Measurements from ENCODE around the gene UGT1A9.
"Not testable (repeated sequence)": the region's sequence is repeated elsewhere in the genome, so short reads cannot be mapped to it uniquely, and the experiment has no call there.

UGT1A9 gene

DNA sequence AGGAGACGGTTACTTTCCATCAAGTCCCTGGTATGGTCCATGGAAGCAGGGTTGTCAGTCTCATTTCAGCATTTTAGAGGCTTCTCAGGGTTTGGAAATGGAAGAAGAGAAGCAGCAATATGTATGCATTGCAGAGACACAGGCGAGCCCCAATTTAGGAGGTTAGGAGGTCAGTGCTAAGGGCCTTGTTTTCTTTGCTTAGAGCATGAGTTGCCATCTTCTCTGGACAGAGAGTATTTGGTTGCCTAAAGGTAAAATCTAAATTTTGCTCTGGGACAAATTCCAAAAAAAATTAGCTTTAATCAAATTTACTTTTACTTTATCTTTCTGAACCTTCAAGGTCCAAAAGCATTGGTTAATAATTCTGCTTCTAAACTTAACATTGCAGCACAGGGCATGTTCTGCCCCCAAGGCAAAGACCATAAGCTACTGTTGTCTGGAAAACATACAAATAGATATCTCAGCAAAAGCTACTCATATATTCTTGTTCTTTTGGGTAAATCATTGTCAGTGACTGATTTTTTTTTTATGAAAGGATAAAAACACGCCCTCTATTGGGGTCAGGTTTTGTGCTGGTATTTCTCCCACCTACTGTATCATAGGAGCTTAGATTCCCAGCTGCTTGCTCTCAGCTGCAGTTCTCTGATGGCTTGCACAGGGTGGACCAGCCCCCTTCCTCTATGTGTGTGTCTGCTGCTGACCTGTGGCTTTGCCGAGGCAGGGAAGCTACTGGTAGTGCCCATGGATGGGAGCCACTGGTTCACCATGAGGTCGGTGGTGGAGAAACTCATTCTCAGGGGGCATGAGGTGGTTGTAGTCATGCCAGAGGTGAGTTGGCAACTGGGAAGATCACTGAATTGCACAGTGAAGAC, at the start of gene UGT1A9:
Gene UGT1A9 (plus strand): TSS at position 609 of the 872 bp plus-strand sequence. CDS start 37 bp downstream, at position 646.
- DNase-seq (ENCODE audit: low spot score) = no peak

DNA sequence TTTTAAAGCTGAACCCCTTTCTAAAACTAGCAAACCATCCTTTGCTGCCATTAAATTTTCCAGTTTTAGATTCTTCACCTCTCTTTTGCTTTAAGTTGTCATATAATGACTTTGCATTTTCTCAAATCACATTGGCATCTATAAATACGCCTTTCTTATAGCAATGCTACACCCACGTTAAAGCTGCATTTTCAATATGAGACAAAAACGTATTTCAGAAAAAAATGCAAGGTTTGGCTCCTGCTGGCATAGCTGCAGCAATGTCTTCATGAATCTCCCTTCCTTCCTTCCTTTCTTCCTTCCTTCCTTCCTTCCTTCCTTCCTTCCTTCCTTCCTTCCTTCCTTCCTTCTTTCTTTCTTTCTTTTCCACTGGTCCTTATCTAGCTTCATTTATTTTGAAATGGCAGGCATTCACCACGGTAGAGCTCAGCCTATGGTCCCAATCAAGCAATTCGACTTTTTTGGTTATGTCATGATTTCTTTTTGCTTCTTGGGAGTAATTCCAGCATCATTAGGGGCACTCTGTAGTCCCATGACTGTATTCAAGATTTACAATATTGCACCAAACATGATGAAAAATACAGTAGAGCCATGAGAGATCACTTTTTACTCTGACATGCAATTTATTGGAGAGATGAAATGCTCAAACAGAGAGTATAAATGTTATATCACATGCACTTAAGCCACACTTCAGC, 44.2 kb upstream of the UGT1A9 start:
- DNase-seq (ENCODE audit: low spot score) = no peak

DNA sequence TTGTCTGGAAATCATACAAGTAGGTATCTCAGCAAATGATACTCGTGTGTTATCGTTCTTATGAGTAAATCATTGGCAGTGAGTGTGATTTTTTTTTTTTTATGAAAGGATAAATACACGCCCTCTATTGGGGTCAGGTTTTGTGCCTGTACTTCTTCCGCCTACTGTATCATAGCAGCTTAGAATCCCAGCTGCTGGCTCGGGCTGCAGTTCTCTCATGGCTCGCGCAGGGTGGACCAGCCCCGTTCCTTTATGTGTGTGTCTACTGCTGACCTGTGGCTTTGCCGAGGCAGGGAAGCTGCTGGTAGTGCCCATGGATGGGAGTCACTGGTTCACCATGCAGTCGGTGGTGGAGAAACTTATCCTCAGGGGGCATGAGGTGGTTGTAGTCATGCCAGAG, 35.4 kb upstream of the UGT1A9 start, which contains the start of gene UGT1A10:
Gene UGT1A10 (plus strand): TSS at position 143 of the 400 bp plus-strand sequence. CDS start 75 bp downstream, at position 218.
- not testable (repeated sequence) for DNase-seq (ENCODE audit: low spot score)

DNA sequence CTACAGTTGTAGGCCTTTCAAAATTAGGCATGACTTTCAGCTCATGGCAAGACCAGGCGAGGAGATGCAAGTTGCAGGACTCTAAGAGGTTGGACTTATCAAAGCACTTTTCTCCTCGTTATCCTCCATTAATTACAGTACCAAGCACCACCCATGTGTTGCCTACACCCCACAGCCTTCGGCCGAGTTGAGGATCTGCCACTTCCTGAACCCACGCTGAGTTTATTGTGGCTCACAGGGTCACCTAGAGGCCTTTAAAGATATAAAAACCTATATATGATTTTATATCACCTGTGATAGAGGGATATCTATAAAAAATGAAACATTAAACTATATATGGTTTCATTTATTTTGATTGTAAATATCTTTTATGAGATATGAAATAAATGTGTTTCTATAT, 32.9 kb upstream of the UGT1A9 start:
- DNase-seq (ENCODE audit: low spot score) = no peak

DNA sequence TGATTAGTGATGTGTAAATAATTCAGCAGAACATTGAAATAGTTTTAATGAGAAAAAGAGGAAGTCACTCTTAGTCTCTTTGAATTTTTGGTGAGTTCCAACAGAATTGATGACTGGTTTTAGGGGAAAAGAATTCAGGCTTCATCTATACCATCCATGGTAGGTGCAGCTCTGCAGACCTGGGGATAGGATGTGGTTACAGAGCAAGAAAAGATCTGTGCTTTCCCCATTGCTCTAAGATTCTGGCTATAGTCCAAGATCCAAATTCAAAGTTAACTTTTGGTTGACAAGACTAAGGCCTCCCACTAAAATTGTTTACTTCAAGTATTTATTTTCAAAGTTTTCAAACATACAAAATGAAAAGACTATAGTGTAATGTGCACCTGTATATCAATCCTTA, 31.8 kb upstream of the UGT1A9 start:
- no peak for DNase-seq (ENCODE audit: low spot score)

DNA sequence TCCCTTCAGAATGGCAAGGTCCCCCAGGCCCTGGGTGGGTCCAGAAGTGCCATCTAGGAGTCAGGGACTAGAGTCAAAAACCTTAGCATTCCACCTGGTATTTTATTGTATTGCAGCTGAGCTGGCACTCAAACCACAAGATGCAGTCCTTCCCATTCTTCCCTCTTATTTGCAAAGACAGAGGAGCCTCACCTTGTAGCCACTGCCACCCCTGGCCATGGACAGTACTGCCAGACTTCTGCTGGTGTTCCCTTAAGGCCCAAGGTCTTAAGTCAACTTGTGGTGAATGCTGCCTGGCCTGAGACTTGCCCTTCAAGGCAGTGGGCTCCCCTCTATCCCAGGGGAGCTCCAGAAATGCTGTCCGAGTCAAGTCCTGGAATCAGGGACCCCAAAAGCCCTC, 28.6 kb upstream of the UGT1A9 start:
- DNase-seq (ENCODE audit: low spot score) = peak; percentile 11

DNA sequence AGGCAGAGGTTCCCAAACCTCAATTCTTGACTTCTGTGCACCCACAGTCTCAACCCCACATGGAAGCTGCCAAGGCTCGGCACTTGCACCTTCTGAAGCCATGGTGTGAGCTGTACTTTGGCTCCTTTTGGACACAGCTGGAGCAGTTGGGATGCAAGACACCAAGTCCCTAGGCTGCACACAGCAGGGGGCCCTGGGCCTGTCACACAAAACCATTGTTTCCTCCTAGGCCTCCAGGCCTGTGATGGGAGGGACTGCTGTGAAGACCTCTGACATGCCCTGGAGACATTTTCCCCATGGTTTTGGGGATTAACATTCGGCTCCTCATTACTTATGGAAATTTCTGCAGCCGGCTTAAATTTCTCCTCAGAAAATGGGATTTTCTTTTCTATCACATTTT, 25.7 kb upstream of the UGT1A9 start:
- not testable (repeated sequence) for DNase-seq (ENCODE audit: low spot score)

DNA sequence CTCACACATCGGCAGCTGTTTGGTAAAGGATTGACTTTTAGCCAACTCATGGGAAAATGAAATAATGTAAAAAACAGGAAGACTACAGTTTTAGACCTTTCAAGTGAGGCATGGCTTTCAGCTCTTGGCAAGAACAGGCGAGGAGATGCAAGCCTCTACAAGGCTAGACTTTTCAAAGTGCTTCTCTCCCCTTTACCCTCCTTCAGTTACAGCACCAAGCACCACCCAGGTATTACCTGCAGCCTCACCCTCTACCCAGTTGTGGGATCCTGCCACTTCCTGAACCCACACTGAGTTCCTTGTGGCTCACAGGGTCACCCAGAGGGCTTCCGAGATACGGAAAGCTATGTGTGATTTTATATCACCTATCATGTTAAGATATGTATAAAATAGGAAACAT, 20.7 kb upstream of the UGT1A9 start:
- DNase-seq (ENCODE audit: low spot score) = no peak

DNA sequence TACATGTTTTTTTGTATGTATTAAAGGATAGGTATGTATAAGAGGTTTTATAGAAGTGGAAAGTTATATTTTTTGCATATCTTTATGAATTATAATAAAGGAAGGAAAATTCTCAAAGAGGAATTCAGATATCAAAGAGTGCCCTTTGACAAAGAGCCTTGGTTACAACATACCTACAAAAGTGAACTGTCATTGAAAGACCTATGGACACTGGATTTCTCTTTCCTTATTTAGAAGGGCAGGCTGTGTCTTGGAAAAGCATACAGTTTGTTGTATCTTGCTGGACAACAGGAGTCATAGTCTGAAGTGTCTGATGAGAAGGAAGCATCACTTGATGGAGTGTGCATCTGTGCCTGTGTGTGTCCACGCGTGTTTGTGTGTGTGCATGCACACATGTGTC, 20.3 kb upstream of the UGT1A9 start:
- DNase-seq (ENCODE audit: low spot score) = no peak

DNA sequence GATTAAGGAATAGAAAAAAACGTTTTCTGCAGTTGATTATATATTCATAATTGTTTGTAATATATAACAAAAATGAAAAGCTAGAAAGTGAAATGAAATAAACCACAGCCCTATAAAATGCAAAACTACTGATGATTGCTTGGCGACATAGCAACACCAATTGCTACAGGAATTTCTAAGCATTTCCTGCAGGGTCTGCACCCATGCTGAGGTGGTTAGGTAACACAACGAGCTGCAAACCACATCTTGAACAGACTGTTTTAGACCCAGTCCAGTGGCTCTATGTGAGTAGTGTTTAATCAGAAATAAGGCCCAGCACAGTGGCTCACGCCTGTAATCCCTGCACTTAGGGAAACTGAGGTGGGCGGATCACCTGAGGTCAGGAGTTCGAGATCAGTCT, 17.2 kb upstream of the UGT1A9 start:
- no peak for DNase-seq (ENCODE audit: low spot score)

DNA sequence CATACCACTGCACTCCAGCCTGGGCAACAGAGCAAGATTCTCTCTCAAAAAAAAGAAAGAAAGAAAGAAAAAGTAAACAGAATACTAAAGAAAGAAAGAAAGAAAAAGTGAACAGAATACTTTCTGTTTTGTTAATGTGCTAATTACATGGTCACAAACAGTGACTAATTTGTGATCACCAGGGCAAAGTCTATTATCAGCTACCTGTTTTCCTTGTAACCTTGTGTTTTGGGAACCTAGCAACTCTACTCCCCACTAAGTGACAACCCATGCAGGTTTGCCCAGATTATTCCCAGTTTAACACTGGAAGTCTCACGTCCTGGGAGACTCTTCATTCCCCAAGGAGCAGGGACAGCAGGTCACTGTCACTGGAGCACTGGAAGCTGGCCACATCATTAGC, 16.7 kb upstream of the UGT1A9 start:
- DNase-seq (ENCODE audit: low spot score) = no peak

DNA sequence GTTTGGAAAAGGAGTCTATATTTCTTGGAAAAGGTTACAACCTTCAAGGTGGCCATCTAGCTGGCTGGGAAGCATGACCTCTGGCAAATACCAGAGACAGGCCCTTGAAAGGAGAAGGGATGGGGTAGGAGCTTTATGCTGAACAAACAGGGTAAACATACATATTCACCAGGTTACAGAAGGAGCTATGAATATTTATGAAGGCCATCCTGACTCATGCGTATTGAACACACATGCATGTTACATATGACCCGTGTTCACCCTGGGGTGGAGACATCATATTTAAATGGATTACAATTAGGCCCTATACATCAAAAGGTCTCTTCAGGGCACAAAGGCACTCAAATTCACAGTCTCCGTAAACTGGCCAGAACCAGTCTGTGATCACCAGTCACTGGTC, 15.8 kb upstream of the UGT1A9 start:
- not testable (repeated sequence) for DNase-seq (ENCODE audit: low spot score)

DNA sequence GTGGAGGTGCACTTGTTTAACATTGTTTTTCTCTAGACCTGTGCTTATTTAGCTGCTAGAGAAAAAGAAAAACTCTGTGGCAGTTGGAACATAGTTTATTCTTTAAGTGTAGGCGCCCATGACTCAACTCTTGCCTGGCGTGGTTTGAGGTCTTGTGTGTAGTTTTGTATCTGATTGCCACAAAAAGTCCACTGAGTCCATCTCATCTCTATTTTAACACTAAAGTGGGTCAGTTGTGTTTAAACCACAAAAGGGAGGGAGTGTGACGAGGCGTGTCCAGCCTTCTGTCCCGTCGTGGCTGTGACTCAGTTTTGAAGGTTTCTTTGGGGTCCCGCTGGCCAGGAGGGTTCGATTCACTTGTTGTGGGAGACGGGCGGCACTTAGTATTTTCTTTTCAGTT, 15.3 kb upstream of the UGT1A9 start:
- no peak for DNase-seq (ENCODE audit: low spot score)

DNA sequence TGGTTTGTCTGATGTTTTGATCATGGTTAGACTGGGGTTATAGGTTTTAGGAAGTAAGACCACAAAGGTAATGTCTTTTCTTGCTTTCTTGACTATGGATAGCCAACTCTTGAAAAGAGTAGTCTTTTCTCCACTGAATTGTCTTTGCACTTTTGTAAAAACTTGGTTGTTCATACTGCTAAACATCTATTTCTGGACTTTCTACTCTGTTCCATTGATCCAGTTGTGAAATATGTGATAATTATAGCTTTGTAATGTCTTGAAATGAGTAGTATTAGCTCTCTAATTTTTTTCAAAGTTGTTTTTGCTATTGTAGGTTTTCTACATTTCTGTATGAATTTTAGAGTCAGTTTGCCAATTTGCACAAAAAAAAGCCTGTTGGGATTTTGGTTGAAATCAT, 13.1 kb upstream of the UGT1A9 start:
- DNase-seq (ENCODE audit: low spot score) = no peak

DNA sequence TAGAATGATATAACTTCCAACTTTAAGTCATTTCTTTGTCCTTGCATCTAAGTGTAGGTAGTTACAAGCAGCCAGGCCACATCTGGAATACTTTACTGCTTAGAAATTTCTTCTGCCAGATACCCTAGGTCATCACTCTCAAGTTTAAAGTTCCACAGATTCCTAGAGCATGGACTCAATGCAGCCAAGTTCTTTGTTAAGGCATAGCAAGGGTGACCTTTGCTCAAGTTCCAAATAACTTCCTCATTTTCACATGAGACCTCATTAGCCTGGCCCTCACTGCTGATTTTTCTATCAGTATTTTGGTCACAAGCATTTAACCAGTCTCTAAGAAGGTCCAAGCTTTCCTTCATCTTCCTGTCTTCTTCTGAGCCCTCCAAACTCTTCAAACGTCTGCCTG, 7.8 kb upstream of the UGT1A9 start:
- DNase-seq (ENCODE audit: low spot score) = no peak

DNA sequence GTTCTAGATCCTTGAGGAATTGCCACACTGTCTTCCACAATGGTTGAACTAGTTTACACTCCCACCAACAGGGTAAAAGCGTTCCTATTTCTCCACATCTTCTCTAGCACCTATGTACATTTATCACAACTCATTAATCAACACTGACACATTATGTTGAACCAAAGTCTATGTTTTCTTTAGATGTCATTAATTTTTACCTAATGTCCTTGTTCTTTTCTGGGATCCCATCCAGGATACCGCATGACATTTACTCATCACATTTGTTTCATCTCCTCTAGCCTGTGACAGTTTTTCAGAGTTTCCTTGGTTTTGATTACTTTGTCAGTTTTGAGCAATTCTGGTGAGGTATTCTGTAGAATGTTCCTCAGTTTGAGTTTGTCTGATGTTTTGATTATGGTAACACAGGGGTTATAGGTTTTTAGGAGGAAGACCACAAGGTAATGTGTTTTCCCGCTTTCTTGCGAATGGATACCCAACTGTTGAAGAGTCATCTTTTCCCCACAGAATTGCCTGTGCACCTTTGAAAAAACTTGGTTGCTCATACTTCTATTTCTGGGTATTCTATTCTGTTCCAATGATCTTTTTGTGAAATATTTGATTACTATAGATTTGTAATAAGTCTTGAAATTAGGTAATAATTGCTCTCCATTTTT, 3.0 kb upstream of the UGT1A9 start:
- DNase-seq (ENCODE audit: low spot score) = no peak

DNA sequence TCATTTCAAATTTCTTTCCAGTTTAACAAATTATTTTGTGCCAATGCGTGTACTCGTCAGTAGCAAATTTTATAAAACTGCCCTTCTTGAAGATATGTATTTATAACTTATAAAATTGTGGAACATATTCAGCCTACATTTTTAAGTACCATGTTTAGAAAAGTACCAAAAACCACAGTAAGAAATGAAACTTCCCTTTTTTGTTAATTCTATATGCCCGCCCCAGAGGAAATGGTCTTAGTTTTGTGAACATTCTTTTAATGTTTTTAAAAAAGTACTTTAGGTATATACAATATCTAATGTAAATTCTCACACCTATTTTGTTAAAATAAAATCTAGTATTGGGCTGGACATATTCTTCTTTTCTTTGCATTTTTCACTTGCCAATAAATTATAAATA, 1.2 kb downstream of the UGT1A9 start:
- DNase-seq (ENCODE audit: low spot score) = no peak

DNA sequence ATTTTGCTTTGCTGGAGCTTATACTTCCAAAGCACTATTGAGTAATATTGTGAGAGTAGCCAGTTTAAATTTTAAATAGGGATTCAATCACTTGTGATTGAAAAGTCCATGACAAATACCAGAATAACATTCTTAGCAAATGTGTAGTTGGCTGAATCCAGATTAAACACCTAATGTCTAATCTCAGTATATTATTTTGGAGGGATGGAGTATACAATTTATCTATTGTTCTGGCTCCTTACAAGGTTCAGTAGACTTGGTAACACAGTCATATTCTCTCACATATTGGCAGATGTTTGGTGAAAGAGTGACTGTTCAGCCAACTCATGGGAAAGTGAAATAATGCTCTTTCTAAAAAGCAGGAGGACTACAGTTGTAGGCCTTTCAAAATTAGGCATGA, 2.2 kb downstream of the UGT1A9 start:
- no peak for DNase-seq (ENCODE audit: low spot score)

DNA sequence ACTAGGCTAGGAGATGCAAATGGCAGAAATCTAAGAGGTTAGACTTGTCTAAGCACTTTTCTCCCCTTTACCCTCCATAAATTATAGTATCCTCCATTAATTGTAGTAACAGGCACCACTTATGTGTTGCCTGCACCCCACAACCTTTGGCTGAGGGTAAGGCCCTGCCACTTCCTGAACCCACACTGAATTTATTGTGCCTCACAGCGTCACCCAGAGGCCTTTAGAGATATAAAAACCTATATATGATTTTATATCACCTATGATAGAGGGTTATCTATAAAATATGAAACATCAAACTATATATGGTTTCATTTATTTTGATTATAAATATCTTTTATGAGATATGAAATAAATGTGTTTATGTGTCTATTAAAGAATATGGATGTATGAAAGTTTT, 2.6 kb downstream of the UGT1A9 start:
- DNase-seq (ENCODE audit: low spot score) = no peak

DNA sequence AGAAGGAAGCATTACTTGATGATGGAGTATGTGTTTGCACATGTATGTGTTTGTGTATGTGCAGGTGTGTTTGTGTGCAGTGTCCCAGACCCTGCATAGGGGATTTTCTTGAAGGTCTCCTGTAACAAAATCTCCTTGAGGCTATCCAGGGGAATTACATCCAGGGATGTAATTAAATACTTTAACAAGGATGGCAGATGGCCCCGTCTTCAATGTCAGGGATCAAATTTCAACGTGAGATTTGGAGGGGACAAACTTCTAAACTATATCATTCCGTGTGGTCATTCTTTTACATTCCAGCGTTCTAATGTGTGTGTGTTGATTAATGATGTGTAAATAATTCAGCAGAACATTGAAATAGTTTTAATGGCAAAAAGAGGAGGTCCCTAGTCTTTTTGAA, 3.3 kb downstream of the UGT1A9 start:
- DNase-seq (ENCODE audit: low spot score) = no peak

DNA sequence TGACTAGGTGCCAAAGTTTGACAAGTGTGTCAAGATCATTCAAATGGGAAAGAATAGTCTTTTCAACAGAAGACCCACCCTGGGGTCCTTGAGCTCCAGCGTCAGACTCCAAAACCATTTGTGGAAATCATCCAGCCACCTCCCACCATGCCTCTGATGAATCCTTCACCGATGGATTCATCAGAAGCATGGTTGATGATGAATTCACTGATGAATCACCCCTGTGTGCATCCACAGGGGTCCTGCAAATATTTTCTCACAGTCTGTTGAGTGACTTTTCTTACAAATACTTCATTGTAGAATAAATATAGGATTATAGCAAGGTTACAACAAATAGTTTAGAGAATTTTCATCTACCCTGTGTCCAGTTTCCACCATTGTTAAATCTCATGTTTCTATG, 4.3 kb downstream of the UGT1A9 start:
- DNase-seq (ENCODE audit: low spot score) = peak; percentile 32

DNA sequence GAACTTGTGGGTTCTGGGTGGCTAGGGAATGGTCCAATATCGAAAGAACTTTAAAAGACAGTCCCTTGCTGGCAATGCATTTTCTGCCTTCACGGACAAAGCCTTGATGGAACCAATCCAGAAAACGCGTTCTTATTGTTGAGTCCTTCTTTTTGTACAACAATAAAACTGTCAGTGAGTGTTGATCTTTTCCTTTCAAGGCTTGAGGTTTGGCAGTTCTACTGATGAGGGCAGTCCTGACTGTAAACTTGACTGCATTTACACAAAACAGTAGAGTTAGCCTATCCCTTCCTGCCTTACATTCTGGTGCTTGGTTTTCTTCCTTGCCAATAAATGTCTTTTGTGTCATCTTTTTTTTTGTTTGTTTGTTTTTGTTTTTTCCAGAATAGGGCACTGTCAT, 7.5 kb downstream of the UGT1A9 start:
- no peak for DNase-seq (ENCODE audit: low spot score)
